T1000 (cell line): ENCODE data around the gene DPP4.

ENCODE experiments used
- DNase-seq: peaks from one replicate; lab custom pipeline; 2025; ENCODE audit warnings: mixed read lengths; lab: John Stamatoyannopoulos, UW

DPP4 gene

GRCh38 chr2:162017233-162017632 lies 56.8 kb downstream of the DPP4 start:
- no peak for DNase-seq

GRCh38 chr2:162016080-162016479 lies 57.9 kb downstream of the DPP4 start:
- DNase-seq, result no peak

- DNase-seq, result no peak
These were observed 59.3 kb downstream of the DPP4 start for GRCh38 chr2:162014751-162015150.

GRCh38 chr2:162013514-162014475 lies 60.2 kb downstream of the DPP4 start:
- no peak for DNase-seq

- no peak for DNase-seq
These were observed 61.4 kb downstream of the DPP4 start for GRCh38 chr2:162012565-162013058.

GRCh38 chr2:162011706-162012564 lies 62.1 kb downstream of the DPP4 start:
- DNase-seq, result no peak

- DNase-seq, result no peak
These were observed 64.5 kb downstream of the DPP4 start for GRCh38 chr2:162009543-162009942.

GRCh38 chr2:162007447-162008040 lies 66.5 kb downstream of the DPP4 start:
- no peak for DNase-seq

GRCh38 chr2:162006337-162006736 lies 67.7 kb downstream of the DPP4 start:
- no peak for DNase-seq

GRCh38 chr2:162004031-162004430 lies 70.0 kb downstream of the DPP4 start:
- no peak for DNase-seq

GRCh38 chr2:162002623-162003235 lies 71.3 kb downstream of the DPP4 start:
- no peak for DNase-seq

- DNase-seq, result no peak
These were observed 73.6 kb downstream of the DPP4 start for GRCh38 chr2:162000431-162000830.

GRCh38 chr2:161999321-161999720 lies 74.7 kb downstream of the DPP4 start:
- DNase-seq, result no peak

- no peak for DNase-seq
These were observed 75.2 kb downstream of the DPP4 start for GRCh38 chr2:161998857-161999256.

GRCh38 chr2:161997916-161998471 lies 76.0 kb downstream of the DPP4 start:
- DNase-seq, result no peak

GRCh38 chr2:161995553-161996016 lies 78.4 kb downstream of the DPP4 start:
- no peak for DNase-seq

GRCh38 chr2:161994761-161995520 lies 79.1 kb downstream of the DPP4 start:
- DNase-seq, result no peak

GRCh38 chr2:161992531-161992930 lies 81.5 kb downstream of the DPP4 start:
- DNase-seq, result no peak

GRCh38 chr2:161991991-161992390 lies 82.0 kb downstream of the DPP4 start:
- DNase-seq, result no peak

- peak; percentile 3 for DNase-seq
These were observed 83.3 kb downstream of the DPP4 start for GRCh38 chr2:161990741-161991140.

- no peak for DNase-seq
These were observed 84.0 kb downstream of the DPP4 start for GRCh38 chr2:161990036-161990435.
